Esophagus muscularis mucosa (tissue), 4 donors: Measurements from ENCODE around the gene MSH4. TPM values are rescaled to one million over a fixed set of nuclear protein-coding genes. Genes with fewer than 3 reads are reported as not detected.

ENCODE experiments used
- DNase-seq: peaks from one replicate; pipeline ENCODE4 v3.0.0-alpha.2; 2017; ENCODE audit errors: extremely low spot score
- H3K27ac ChIP-seq, 4 donors: fragments of 200-600 bp; sonication (generic); replicated peaks in 1 of 4; 1 replicate in 3 of 4; 2 replicates in 1 of 4; pipeline ENCODE4 v1.5.1; 2016 to 2019; ENCODE audit warnings: mild to moderate bottlenecking in 1 of 4
- H3K27me3 ChIP-seq, 4 donors: fragments of 200-600 bp; sonication (generic); one replicate each; pipeline versions ENCODE4 v1.5.1 to v1.6.0; 2016 to 2019
- H3K36me3 ChIP-seq, 4 donors: fragments of 200-600 bp; sonication (generic); one replicate each; pipeline ENCODE4 v1.5.1; 2016 to 2019
- H3K4me1 ChIP-seq, 4 donors: fragments of 200-600 bp; sonication (generic); one replicate each; pipeline ENCODE4 v1.5.1; 2016 to 2019
- H3K4me3 ChIP-seq, 4 donors: fragments of 200-600 bp; sonication (generic); 1 replicate in 2 of 4; 2 replicates in 2 of 4; pipeline ENCODE4 v1.5.1; 2016 to 2019; ENCODE audit warnings: mild to moderate bottlenecking in 4 of 4, moderate library complexity in 1 of 4
- H3K9me3 ChIP-seq, 4 donors: fragments of 200-600 bp; sonication (generic); 1 replicate in 3 of 4; 2 replicates in 1 of 4; pipeline ENCODE4 v1.5.1; 2016 to 2019
- CTCF ChIP-seq, 3 experiments: fragments of 200-600 bp in 2 of 3; fragments of 450-650 bp in 1 of 3; sonication (generic) in 2 of 3; IDR thresholded peaks; one replicate each; pipeline ENCODE4 v1.5.1; 2017 to 2019; ENCODE audit warnings: antibody characterized with exemption in 3 of 3, mild to moderate bottlenecking in 2 of 3, moderate library complexity in 1 of 3
- EP300 ChIP-seq: sonication (generic); formaldehyde crosslinking; IDR thresholded peaks from one replicate; pipeline ENCODE4 v1.6.1; 2017; ENCODE audit warnings: antibody characterized with exemption
- POLR2A ChIP-seq: fragments of 450-650 bp; IDR thresholded peaks from one replicate; pipeline ENCODE4 v1.6.1; 2017; ENCODE audit warnings: antibody characterized with exemption, moderate library complexity, mild to moderate bottlenecking, low read depth
- POLR2AphosphoS5 ChIP-seq, 2 donors: sonication (generic); formaldehyde crosslinking; IDR thresholded peaks; one replicate each; pipeline ENCODE4 v1.6.1; 2017; ENCODE audit warnings: antibody characterized with exemption in 2 of 2
- WGBS: methylation state at CpG from one replicate; pipeline ENCODE4 v1.1.5; 2018; 5-methylcytosine and 5-hydroxymethylcytosine counted together
- intact Hi-C: fragments of 100-400 bp; cut with DNase I; formaldehyde crosslinking; loops from one replicate; pipeline ENCODE4 v1.15.1; 2023
- total RNA-seq, 4 donors: library from RNA; depleted of rRNA; stranded (reverse); fragments of >200 nt; gene quantifications; one replicate each; pipeline versions ENCODE4 v1.1.0 to v1.2.1, GENCODE V29; 2016

The MSH4 gene
- total RNA-seq, 4 donors from 2014 or later = 0.13 to 0.83 (median 0.28) TPM

GRCh38 chr1:75789988-75790387 is 6.7 kb upstream of the MSH4 start:
- Histone ChIP-seq H3K4me3 (no peak overlapping the region), H3K4me1 (peaks cover 35 to 64% (median 52%) of the 10 kb centered on the region in 4 donors), H3K27ac (no peak overlapping the region), H3K36me3 (peaks cover 23 to 71% (median 47%) of the 10 kb centered on the region in 4 donors), H3K27me3 (no peaks in the 10 kb centered on the region), H3K9me3 (no peaks in the 10 kb centered on the region)
- TF ChIP-seq EP300 (no peak), POLR2A (no peak), CTCF (IDR thresholded peaks at IDR 0.05) (no peak), POLR2AphosphoS5 (IDR thresholded peaks at IDR 0.05) (no peak)
- no peak for DNase-seq
- intact Hi-C loops = loop anchor here (5.0 kb wide), 1 partner anchor 68 kb away; the partner anchor contains the start of gene ACADM

DNA sequence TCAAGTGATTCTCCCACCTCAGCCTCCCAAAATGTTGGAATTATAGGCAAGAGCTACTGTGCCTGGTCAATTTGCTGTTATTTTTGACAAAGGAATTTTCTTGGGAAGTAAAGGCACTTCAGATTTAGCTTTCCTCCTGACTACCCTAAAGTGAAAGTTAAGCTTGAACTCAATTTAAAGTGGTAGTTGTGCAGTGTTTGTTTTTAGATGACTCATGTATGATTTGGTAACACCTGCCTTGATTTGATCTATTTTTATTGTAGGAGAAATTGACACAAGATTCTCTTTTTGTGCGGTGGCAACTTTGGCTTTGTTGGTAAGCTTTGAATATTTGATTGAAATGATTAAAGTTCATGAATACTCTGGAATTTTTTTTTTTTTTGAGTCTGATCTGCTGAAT is 5.7 kb upstream of the MSH4 start:
- peak overlapping the region in 1 of 4 donors; percentile 8 for H3K27ac ChIP-seq
- peaks cover 35 to 60% (median 45%) of the 10 kb centered on the region in 4 donors for H3K4me1 ChIP-seq
- no peak for DNase-seq
- no peak overlapping the region for H3K4me3 ChIP-seq
- no peaks in the 10 kb centered on the region for H3K9me3 ChIP-seq
- WGBS = 81% methylated on average over 1 of the region's 1 CpG
- H3K27me3 ChIP-seq = no peaks in the 10 kb centered on the region
- TF ChIP-seq POLR2A (no peak), POLR2AphosphoS5 (IDR thresholded peaks at IDR 0.05) (no peak), EP300 (no peak), CTCF (IDR thresholded peaks at IDR 0.05) (no peak)
- H3K36me3 ChIP-seq = peaks cover 33 to 81% (median 57%) of the 10 kb centered on the region in 4 donors
- intact Hi-C loops = no loop called here

GRCh38 chr1:75792091-75792490 is 4.6 kb upstream of the MSH4 start:
- H3K9me3 ChIP-seq = no peaks in the 10 kb centered on the region
- no peak for TF ChIP-seq CTCF (IDR thresholded peaks at IDR 0.05)
- no peak for TF ChIP-seq EP300
- TF ChIP-seq POLR2AphosphoS5 (IDR thresholded peaks at IDR 0.05) = no peak
- no peak for TF ChIP-seq POLR2A
- DNase-seq = no peak
- WGBS = 100% methylated on average over 3 of the region's 3 CpGs
- intact Hi-C loops = no loop called here
- no peak overlapping the region for H3K27ac ChIP-seq
- peaks cover 36 to 92% (median 68%) of the 10 kb centered on the region in 4 donors for H3K36me3 ChIP-seq
- H3K4me3 ChIP-seq = no peak overlapping the region
- H3K27me3 ChIP-seq = no peaks in the 10 kb centered on the region
- peaks cover 35 to 55% (median 42%) of the 10 kb centered on the region in 4 donors for H3K4me1 ChIP-seq

GRCh38 chr1:75794382-75794781 is 2.3 kb upstream of the MSH4 start:
- Histone ChIP-seq H3K27ac (no peak overlapping the region), H3K9me3 (no peaks in the 10 kb centered on the region), H3K4me3 (no peak overlapping the region), H3K27me3 (no peaks in the 10 kb centered on the region), H3K36me3 (peaks cover 36 to 96% (median 77%) of the 10 kb centered on the region in 4 donors), H3K4me1 (peaks cover 15 to 32% (median 19%) of the 10 kb centered on the region in 4 donors)
- TF ChIP-seq CTCF (IDR thresholded peaks at IDR 0.05) = no peak
- TF ChIP-seq POLR2AphosphoS5 (IDR thresholded peaks at IDR 0.05) = no peak
- TF ChIP-seq POLR2A = no peak
- TF ChIP-seq EP300 = no peak
- 98% methylated on average over 2 of the region's 2 CpGs for WGBS
- no peak for DNase-seq
- intact Hi-C loops = no loop called here

DNA sequence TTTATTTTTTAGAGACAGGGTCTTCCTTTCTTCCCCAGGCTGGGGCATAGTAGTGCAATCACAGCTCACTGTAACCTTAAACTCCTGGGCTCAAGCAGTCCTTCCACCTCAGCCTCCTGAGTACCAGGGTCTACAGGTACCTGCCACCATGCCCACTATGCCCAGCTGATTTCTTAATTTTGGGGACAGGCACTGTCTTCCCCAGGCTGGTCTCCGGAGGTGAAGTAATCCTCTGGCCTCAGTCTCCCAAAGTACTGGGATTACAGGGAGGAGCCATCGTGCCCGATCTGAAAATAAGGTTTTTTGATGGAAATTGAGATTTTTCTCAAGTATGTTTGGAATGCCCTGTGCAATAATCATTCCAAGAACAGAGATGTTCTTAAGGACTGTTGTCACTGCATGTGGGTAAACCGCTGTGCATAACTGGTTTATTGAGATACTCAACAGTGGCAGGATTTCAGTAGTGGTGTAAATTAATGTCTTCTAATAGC is 934 bp upstream of the MSH4 start:
- Histone ChIP-seq H3K9me3 (no peaks in the 10 kb centered on the region), H3K36me3 (peaks cover 27 to 88% (median 69%) of the 10 kb centered on the region in 4 donors), H3K4me3 (no peak overlapping the region), H3K27me3 (no peaks in the 10 kb centered on the region), H3K4me1 (peaks cover 1 to 18% (median 6%) of the 10 kb centered on the region in 4 donors), H3K27ac (no peak overlapping the region)
- no peak for DNase-seq
- intact Hi-C loops = no loop called here
- WGBS = 91% methylated on average over 4 of the region's 4 CpGs
- TF ChIP-seq CTCF (IDR thresholded peaks at IDR 0.05) (no peak), EP300 (no peak), POLR2AphosphoS5 (IDR thresholded peaks at IDR 0.05) (no peak), POLR2A (no peak)
